GM21447 (cell line): Measurements from ENCODE around the gene SLC6A13.
"Not testable (repeated sequence)": the region's sequence is repeated elsewhere in the genome, so short reads cannot be mapped to it uniquely, and the experiment has no call there.

ENCODE experiments used
- ATAC-seq: cut with Tn5 transposase; IDR thresholded peaks from one replicate; pipeline ENCODE4 v1.9.1; 2021; ENCODE audit not compliant: unreplicated experiment

SLC6A13 gene

DNA sequence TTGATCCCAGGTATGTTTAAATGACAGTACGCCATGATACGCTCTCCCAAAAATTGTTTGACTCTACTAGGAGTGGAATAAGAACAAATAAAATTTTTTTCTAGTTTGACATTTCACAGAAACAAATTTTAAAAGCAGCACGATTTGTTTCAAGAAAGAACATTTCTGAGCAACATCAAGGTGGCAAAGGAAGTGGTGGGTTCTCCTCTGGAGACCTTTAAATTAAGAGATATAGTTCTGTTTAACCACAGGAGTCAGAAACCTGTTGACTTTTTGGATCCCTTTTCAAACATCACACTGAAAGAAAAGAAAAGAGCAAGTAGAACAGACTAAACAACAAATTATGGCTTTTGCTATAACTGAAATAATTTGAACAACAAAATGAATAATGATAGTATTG lies 2.5 kb upstream of the SLC6A13 start:
- no peak for ATAC-seq

DNA sequence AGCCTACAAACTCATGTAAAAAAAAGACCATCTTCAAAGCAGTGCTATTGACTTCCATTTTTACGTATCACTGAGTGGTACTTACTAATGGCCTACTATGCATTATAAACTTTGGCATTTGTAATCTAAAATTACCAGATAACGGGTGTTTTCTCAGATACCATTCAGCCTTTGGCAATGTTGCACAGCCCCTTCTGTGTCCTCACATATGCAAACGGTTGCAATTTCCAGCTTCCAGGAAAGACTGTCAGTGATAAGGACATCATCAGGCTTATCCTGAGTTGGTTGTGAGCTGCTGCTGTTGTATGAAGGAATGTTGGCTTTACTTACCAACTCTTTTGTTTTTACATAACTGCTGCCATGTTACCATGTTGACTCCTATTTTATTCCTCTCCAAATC lies 1.6 kb upstream of the SLC6A13 start:
- no peak for ATAC-seq

DNA sequence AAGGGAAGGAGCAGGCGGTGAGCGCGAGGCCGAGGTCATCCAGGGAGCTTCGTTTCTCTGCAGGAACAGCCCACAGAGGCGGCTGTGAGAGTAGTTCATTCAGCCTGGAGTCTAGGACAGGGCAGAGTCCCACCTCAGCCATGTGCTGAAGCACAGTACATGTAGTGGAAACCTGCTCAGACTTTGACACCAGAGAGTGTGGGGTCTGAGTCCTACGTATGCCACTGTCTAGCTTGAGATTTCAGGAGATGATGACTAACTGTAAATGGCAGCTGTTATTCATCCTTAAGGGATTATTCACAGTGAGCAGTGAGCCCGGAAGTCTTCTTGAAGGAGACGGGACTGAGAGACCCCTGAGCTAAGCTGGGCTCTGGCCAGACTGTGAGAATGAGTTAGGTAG lies 938 bp upstream of the SLC6A13 start:
- ATAC-seq, result no peak

DNA sequence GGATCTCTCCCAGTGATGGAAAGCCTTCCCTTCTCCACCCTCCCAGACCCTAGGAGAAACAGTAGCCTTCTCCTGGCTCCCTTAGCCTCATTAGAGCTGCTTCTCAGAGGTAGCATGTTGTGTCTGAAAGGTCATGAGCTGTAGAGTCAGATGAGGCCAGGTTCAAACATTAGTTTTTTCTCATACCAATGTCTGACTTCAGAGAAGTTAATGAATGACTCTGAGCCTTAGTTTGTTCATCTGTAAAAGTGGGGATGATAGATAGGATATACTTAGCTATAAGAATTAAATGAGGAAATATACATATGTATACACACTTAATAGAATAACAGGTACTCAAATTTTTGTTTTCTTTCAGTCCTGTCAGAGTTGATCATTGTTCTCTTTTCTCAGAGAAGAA lies 523 bp downstream of the SLC6A13 start:
- no peak for ATAC-seq

DNA sequence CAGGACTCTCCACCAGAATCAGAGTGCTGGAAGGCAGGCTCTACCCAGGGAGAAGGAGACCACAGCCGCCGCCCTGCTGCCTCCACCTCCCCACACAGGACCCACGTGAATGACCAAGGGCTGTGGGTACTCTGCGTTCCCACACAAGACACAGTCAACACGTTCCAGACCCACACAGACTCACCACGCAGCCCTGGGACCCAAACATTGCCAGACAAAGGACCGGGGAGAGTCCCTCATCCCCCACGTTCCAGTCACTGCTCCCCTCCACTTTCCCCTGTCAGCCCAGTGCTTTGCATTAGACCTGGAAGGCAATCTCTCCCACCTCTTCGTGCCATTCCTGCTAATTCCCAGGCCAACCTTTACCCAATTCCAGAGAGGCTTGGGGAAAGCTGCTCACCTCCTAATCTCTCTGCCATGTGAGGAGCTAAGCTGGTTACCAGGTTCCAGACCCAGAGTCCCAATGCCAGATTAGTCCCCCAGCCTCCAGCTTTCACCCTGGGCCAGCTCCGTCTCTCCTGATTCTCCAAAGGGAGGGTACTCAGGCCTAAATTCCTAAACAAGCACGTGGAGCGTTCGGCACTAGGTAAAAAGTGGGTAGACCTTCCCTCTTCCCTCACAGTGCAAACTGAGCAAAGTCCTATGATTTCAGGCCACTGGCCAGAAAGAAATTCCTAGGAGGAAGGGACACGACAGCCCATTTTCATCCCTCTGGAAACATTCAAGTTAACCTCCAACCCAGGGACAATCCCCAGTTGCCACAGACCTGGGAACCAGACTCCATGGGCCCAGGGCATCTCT lies 4.9 kb downstream of the SLC6A13 start:
- ATAC-seq, result no peak

DNA sequence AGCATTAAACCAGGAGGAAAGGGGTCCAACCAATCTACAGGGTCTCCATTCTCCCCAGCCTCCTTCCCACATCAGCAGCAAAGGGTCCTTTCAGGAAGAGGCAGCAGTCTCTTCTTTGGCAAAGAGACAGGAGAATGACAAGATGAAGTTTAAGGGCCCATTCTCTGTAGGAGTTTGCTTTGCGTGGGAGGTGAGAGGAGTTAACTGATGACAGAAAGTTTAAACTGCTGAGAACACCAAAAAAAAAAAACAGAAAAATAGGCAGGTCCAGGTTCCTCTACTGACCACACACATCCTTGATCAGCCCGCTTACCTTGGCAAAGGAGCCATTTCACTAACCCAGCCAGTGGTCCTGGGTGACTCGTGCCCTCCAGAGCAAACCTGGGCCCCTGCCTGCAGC lies 5.7 kb downstream of the SLC6A13 start:
- no peak for ATAC-seq

DNA sequence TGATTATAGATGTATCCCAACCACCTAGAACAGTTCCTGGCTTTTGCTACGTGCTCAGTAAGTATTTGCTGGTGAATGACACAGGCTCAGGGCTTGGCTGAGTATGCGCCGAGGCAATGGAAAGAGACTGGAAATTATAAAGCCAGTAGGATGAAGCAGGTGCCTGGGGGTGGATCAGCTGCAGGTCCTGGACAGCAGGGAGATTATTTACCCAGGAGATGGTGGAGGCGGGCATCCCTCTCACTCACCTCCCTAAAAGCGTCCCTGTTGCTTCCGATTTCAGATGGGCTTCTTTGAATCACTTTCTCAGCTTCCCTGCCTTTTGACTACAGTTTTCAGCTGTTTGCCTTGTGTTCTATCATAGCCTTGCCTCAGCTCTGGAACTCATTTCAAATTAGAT lies 6.4 kb downstream of the SLC6A13 start:
- no peak for ATAC-seq

DNA sequence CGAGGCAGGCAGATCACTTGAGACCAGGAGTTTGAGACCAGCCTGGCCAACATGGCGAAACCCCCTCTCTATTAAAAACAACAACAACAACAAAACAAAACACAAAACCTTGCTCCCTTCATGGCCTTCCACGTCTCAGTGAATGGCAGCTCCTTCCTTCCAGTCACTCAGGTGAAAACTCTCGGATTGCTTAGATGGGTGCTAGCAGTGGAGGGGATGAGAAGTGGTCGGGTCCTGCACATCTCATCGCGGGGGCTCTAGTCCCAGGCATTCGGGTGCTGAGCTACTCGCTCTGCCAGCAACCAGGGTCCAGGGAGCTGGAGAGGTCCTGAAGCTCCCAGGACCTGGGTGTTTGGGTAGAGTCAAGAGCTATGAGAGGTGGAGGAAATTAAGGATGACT lies 7.7 kb downstream of the SLC6A13 start:
- ATAC-seq, result no peak

DNA sequence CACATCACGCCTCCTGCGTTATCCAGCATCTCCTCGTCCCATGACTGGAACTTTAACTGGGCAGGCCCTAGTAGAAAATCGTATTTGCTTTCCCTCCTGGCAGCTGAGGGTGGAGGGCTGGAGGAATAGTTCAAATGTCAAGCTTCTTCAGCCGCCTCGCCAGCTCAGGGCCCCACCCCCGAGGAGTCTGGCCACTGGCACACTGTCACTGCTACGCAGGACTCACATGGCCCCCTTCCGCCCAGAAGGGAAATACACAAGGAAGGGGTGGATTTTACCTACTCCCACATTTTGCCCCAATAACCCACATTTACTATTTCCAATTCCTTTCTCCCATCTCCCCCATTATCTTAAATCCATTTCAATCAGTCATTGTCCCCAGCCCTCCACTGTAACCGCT lies 8.6 kb downstream of the SLC6A13 start:
- no peak for ATAC-seq

DNA sequence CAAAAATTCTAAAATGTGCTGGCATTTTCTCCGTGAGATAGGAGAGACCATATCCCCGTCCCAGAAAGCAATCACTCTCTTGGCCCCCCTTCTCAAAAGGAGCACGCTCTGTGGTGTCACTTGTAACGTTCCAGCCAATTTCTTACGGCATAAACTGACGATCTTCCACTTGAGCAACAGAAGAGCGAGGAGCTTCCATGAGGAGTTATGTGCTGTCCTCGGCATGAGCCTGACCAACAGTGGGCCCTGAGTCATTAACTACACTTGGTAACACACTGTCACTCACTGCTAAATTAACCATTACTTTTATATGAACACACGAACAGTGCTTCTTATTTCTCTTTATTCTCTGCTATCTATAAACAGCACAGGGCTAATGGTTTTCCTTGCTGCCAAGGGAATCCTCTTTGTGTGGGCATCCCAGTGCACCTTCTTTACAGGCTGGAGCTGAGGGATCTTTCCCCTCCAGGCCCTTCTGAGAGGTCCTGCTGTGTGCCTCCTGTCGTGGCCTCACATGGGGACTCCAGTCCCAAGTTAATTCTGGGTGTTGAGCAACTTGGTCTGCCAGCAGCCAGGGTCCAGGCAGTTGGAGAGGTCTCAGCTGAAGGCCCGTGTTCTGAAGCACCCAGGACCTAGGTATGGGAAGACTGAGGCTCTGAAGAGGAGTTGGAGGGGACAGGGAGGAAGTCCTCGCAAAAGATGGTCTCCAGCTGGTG lies 9.4 kb downstream of the SLC6A13 start:
- no peak for ATAC-seq

DNA sequence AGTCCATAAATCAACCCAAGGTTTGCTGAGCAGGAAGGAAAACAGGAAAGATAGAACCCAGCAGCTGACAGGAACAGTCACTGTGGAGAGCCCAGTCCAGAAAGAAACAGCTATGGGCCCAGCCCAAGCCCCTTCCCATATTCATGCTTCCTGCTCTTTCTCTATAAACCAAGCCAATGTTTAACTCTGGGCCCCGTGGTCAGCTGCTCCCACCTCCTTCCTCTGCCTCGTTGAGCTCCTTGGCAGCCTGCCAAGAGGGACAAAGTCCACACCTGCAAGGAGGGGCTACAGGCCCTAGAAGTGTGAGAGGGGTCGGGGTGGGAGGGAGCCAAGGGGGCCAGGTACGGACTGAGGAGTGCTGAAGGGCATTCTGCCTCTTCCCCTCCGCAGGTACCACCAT lies 10.0 kb downstream of the SLC6A13 start:
- ATAC-seq, result no peak

DNA sequence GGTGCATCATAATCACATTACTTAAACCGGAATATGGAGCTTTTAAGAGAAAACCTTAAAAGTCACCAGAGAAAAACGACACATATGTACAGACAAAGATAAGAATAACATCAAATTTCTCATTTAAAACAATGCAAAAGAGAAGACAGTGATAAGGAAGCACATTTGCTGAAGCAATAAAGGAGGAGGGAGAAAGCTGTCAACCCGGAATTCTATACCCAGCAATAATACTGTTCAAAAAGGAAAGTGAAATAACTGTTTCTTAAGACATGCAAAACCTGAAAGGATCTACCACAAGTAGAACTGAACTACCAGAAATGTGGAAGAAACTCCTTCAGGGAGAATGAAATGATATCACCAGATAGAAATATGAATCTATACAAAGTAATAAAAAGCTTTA lies 15.4 kb downstream of the SLC6A13 start:
- ATAC-seq, result no peak

DNA sequence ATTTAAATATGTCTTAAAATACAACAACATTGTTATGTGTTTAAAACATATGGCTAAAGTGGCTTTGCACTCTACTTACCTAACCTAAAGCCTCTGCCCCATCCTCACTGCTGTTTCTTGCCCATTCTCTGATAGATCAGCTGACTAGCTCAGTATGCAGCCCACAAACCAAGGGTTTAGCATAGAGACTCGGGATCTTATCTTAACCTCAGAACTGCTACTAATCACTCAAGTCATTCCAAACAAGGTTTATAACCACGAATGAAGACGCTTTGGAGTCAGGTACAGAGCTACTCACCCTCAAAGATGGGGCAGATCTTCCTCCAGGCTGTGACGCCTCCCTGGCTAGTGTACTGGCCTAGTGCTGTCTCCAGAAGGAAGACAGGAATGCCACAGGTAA lies 19.3 kb downstream of the SLC6A13 start:
- no peak for ATAC-seq

DNA sequence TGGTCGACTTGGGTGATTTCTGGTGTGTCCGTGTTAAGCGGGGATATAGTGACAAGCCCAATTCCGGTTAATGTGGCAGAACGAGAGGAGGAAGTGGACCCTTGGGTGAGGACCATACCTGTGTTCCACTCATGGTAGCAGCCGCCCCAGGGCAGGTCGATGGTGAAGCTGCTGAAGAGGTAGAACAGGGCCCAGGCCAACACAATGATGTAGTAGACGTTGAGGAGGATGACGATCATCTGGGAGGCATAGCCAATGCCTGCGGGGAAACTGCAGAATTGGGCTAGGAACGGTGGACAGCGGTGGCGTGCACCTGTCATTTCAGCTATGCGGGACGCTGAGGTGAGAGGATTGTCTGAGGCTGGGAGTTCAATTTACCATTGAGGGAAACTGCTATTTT lies 20.1 kb downstream of the SLC6A13 start:
- ATAC-seq, result no peak

DNA sequence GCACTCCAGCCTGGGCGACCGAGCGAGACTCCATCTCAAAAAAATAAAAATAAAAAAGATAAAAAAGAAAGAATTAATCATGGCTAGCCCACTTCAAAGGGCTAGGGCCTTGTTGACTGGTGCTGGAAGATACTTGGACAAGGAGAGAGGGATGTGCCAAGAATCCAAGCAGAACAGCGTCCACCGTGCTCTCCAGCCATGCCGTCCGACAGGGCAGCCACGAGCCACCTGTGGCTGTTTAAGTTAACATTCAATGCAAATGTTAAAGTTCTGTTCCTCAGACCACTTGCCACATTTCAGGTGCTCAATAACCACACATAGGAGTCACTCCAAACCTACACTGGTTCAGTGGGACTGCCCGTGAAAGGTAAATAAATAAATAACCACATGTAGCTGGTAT lies 21.4 kb downstream of the SLC6A13 start:
- no peak for ATAC-seq

DNA sequence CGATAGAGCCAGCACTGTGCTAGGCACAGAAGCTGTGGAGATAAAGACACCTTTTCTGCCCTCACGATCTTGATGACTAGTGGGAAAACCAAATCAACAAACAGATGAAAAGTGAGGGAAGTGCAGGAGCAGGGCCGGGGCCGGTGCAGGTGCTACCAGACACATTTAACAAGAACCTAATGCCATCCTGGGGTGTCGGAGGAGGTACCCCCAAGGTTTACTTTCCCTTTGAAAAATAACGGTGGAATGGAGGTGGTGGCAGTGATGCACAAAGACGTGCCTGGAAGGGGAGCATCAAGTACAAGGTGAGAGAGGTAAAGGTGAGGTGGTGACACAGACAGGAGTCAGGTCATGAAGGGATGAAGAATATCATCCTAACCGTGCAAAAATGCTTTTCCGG lies 22.1 kb downstream of the SLC6A13 start:
- ATAC-seq, result no peak

DNA sequence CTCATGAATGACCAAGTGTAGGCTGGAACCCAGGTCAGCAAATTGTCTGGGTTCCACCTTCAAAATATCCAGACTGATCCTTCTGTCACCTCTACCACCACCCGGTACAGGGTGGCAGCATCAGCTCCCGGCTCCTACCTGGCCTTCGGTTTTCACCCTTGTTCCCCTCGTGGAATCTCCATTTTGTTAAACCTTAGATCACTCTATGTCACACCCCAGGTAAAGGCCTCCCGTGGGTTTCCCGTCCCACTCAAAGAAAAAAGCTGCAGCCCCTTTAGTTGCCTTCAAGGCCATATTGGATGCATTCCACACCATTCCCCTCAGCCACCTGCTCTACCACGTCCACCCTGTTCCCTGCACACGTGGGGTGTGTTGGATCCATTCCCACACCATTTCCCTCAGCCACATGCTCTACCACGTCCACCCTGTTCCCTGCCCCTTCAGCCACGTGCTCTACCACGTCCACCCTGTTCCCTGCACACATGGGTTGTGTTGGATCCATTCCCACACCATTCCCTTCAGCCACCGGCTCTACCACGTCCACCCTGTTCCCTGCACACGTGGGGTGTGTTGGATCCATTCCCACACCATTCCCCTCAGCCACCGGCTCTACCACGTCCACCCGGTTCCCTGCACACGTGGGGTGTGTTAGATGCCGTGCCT lies 23.8 kb downstream of the SLC6A13 start:
- ATAC-seq, result no peak

DNA sequence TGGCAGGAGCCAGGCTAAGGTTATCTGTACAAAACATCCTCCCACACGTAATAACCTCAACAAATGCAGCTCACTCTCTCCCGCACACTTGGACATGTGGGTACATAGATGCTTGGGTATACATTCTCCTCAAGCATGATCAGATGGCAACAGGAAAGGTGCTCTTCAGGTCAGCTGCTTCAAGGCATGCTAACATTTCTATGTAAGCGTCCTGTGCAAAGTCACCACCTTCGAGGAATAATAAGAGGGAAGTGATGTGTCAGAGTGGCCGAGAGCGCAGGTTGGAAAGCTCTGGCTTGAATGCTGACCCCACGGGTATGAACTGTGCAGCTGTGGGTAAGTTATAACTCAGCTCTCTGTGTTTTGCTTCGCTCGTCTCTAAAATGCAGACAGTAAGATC lies 24.5 kb downstream of the SLC6A13 start:
- ATAC-seq, result no peak

DNA sequence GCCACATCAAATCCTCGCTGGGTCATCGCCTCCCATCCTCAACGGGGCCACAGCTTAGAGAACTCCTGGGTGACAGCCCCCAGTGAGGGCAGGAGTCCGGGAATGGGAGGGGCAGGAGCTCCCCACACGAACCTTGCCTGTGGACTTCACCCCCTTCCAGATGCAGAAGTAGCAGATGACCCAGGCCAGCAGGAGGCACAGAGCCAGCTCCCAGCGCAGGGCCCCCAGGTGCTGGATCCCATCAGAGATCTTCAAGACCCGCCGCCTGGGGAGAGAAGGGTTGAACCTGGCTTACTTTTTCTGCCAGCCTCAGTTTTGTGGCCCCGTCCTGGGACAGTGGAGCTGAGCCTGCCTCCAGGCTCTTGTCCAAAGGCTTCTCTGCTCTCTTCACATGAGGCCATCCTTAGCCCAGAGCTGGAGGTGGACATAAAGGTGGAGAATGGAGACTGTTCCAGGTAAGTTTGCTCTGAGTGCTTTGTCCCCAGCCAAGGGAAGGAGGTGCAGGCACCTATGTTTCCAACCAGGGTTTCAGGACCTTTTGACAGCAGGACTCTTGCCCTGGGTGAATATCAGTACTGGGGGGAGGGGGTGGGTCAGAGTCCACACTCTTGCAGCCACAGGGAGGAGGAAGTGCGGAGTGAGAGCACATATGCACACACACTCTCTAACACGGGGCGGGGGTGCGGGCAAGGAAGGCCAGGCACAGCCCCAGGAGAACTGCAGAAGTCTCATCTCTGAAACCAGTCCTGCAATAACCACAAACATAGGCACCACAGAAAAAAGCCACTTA lies 25.4 kb downstream of the SLC6A13 start:
- ATAC-seq, result no peak

DNA sequence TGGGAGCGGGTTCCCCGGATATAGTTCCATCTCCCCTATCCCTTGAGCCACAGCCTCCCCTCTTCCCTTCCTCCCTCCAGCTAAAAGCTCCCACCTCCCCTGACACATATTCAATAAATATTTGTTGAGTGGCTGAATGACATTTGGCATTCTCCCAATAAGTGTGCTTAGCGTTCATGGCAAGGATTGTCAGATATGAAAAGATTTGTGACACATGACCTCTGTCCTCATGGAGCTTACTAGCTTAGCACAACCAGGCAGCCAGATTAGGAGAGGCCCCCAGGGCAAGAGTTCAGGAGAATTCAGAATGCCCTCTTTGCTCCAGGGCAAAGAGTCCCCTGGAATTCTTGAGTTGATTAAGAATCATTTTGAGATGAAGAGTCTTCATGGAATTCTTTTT lies 26.2 kb downstream of the SLC6A13 start:
- ATAC-seq, result no peak

DNA sequence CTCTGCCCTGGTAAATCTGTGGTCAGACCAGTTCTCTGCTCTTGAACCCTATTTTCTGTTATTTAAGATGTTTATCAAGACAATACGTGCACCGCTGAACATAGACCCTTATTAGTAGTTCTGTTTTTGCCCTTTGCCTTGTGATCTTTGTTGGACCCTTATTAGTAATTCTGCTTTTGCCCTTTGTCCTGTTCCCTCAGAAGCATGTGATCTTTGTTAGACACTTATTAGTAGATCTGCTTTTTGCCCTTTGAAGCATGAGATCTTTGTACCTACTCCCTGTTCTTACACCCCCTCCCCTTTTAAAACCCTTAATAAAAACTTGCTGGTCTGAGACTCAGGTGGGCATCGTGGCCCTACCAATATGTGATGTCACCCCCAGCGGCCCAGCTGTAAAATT lies 26.7 kb downstream of the SLC6A13 start:
- not testable (repeated sequence) for ATAC-seq
